ENCODE data around the gene SLC31A2.

DNA sequence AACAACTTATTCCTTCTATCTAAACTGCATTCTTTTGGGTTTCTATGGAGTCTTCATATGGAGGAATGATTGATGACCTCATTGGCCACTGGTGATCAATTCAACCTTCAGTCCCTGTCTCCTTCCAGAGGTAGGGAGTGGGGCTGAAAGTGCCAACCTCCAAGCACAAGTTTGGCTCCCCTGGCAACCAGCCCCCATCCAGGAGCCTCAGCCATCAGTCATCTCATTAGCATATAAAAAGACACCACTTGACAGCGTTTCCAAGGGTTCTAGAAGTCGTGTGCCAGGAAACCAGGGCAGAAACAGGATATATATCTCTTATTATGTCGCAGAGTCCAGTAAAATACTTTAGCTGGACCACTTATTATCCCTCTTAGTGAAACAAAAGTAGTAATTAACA is 9.8 kb downstream of the SLC31A2 start:
- TF ChIP-seq ZNF274 (IDR thresholded peaks at IDR 0.05; ENCODE audit: low read depth, low read length) (no peak), YY1 (IDR thresholded peaks at IDR 0.05; ENCODE audit: insufficient read depth, insufficient read length) (no peak), SUZ12 (IDR thresholded peaks at IDR 0.05; ENCODE audit: extremely low read depth, insufficient read depth, insufficient read length) (no peak)

All from NT2/D1 (cell line).